Astrocyte (in vitro differentiated cells and primary cell): ENCODE results near the gene SBF2.

Experiments
- CTCF ChIP-seq: IDR thresholded peaks from 2 replicates; pipeline ENCODE4 v1.5.1; 2011; ENCODE audit warnings: low read depth, mild to moderate bottlenecking, inconsistent platforms, low read length, moderate library complexity; ENCODE audit not compliant: insufficient read depth
- EZH2 ChIP-seq: IDR thresholded peaks from 2 replicates; pipeline ENCODE4 v1.6.1; 2012; ENCODE audit warnings: mild to moderate bottlenecking, low read length, inconsistent platforms; ENCODE audit not compliant: insufficient read depth

GRCh38 chr11:10041332-10041731 lies 252.7 kb downstream of the SBF2 start:
- TF ChIP-seq CTCF = no peak
- TF ChIP-seq EZH2 = no peak
